Breast epithelium (tissue), 4 donors: Measurements from ENCODE around the gene PRDM10. TPM values are rescaled to one million over a fixed set of nuclear protein-coding genes. Genes with fewer than 3 reads are reported as not detected.

Experiments
- DNase-seq, 2 donors: peaks; one replicate each; pipeline ENCODE4 v3.0.0-alpha.2; 2019; ENCODE audit warnings: low spot score in 2 of 2
- H3K27ac ChIP-seq, 2 donors: fragments of 200-600 bp; sonication (generic) in 1 of 2; one replicate each; pipeline ENCODE4 v1.5.1; 2016 to 2019; ENCODE audit warnings: mild to moderate bottlenecking in 1 of 2
- H3K27me3 ChIP-seq, 2 donors: fragments of 200-600 bp; sonication (generic) in 1 of 2; one replicate each; pipeline versions ENCODE4 v1.5.1 to v1.6.0; 2017 to 2019; ENCODE audit warnings: control low read depth in 1 of 2, mild to moderate bottlenecking in 1 of 2
- H3K36me3 ChIP-seq: fragments of 200-600 bp; one replicate; pipeline ENCODE4 v1.5.1; 2019
- H3K4me1 ChIP-seq, 2 donors: fragments of 200-600 bp; sonication (generic); one replicate each; pipeline ENCODE4 v1.5.1; 2016 to 2019; ENCODE audit warnings: control low read depth in 1 of 2
- H3K4me3 ChIP-seq, 3 donors: fragments of 200-600 bp; sonication (generic); 1 replicate in 2 of 3; 2 replicates in 1 of 3; pipeline ENCODE4 v1.5.1; 2016 to 2019; ENCODE audit warnings: mild to moderate bottlenecking in 3 of 3, moderate library complexity in 2 of 3
- H3K9me3 ChIP-seq, 2 donors: fragments of 200-600 bp; sonication (generic) in 1 of 2; one replicate each; pipeline ENCODE4 v1.5.1; 2016 to 2019; ENCODE audit warnings: control low read depth in 1 of 2
- POLR2A ChIP-seq: fragments of 450-650 bp; IDR thresholded peaks from one replicate; pipeline ENCODE4 v1.6.1; 2016; ENCODE audit warnings: antibody characterized with exemption, mild to moderate bottlenecking, moderate library complexity
- POLR2AphosphoS5 ChIP-seq, 3 donors: sonication (generic); formaldehyde crosslinking; IDR thresholded peaks; one replicate each; pipeline ENCODE4 v1.6.1; 2017; ENCODE audit warnings: antibody characterized with exemption in 3 of 3
- intact Hi-C: fragments of 100-400 bp; cut with DNase I; formaldehyde crosslinking; loops from one replicate; pipeline ENCODE4 v1.15.1; 2023; ENCODE audit warnings: low total_unique reads
- total RNA-seq, 3 donors: library from RNA; depleted of rRNA; stranded (reverse); fragments of >200 nt; gene quantifications; one replicate each; pipeline ENCODE4 v1.1.0, GENCODE V29; 2016
- TF ChIP-seq, protein P1 (sequence below), 3 donors: fragments of 450-650 bp; IDR thresholded peaks; one replicate each; pipeline ENCODE4 v1.5.1; 2016 to 2017; ENCODE audit warnings: antibody characterized with exemption in 3 of 3, mild to moderate bottlenecking in 3 of 3, moderate library complexity in 3 of 3

The PRDM10 gene
- total RNA-seq, 3 donors from 2014 or later: 4.5 to 15.2 (median 10.8) TPM

GRCh38 chr11:129938764-129939163 is 63.9 kb downstream of the PRDM10 start:
- H3K36me3 ChIP-seq: no peaks in the 10 kb centered on the region
- TF ChIP-seq, protein P1, sequence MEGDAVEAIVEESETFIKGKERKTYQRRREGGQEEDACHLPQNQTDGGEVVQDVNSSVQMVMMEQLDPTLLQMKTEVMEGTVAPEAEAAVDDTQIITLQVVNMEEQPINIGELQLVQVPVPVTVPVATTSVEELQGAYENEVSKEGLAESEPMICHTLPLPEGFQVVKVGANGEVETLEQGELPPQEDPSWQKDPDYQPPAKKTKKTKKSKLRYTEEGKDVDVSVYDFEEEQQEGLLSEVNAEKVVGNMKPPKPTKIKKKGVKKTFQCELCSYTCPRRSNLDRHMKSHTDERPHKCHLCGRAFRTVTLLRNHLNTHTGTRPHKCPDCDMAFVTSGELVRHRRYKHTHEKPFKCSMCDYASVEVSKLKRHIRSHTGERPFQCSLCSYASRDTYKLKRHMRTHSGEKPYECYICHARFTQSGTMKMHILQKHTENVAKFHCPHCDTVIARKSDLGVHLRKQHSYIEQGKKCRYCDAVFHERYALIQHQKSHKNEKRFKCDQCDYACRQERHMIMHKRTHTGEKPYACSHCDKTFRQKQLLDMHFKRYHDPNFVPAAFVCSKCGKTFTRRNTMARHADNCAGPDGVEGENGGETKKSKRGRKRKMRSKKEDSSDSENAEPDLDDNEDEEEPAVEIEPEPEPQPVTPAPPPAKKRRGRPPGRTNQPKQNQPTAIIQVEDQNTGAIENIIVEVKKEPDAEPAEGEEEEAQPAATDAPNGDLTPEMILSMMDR (IDR thresholded peaks at IDR 0.05): no peak
- TF ChIP-seq POLR2A: no peak
- no peak for TF ChIP-seq POLR2AphosphoS5 (IDR thresholded peaks at IDR 0.05)
- DNase-seq: no peak

GRCh38 chr11:129937592-129938238 is 64.9 kb downstream of the PRDM10 start:
- Histone ChIP-seq H3K9me3 (no peaks in the 10 kb centered on the region), H3K36me3 (no peaks in the 10 kb centered on the region), H3K27me3 (no peaks in the 10 kb centered on the region), H3K4me1 (no peaks in the 10 kb centered on the region), H3K27ac (no peak overlapping the region), H3K4me3 (no peak overlapping the region)
- TF ChIP-seq, protein P1 (IDR thresholded peaks at IDR 0.05): no peak
- TF ChIP-seq POLR2A: no peak
- no peak for TF ChIP-seq POLR2AphosphoS5 (IDR thresholded peaks at IDR 0.05)
- DNase-seq: no peak
- intact Hi-C loops: no loop called here

More at GRCh38 chr11:129938764-129939163, 63.9 kb downstream of the PRDM10 start:
- Histone ChIP-seq H3K4me1 (no peaks in the 10 kb centered on the region), H3K9me3 (no peaks in the 10 kb centered on the region), H3K27ac (no peak overlapping the region), H3K27me3 (no peaks in the 10 kb centered on the region), H3K4me3 (no peak overlapping the region)
- intact Hi-C loops: no loop called here

- Histone ChIP-seq H3K27ac (no peak overlapping the region), H3K9me3 (no peaks in the 10 kb centered on the region), H3K27me3 (no peaks in the 10 kb centered on the region), H3K36me3 (no peaks in the 10 kb centered on the region), H3K4me1 (no peaks in the 10 kb centered on the region), H3K4me3 (no peak overlapping the region)
- DNase-seq: no peak
- intact Hi-C loops: no loop called here
- TF ChIP-seq POLR2A (no peak), POLR2AphosphoS5 (IDR thresholded peaks at IDR 0.05) (no peak)
- TF ChIP-seq, protein P1 (IDR thresholded peaks at IDR 0.05): no peak
These were observed 66.9 kb downstream of the PRDM10 start for GRCh38 chr11:129935723-129936122.

GRCh38 chr11:129933891-129934290 is 68.7 kb downstream of the PRDM10 start:
- Histone ChIP-seq H3K27ac (no peak overlapping the region), H3K9me3 (no peaks in the 10 kb centered on the region), H3K27me3 (no peaks in the 10 kb centered on the region), H3K4me1 (no peaks in the 10 kb centered on the region), H3K4me3 (no peak overlapping the region), H3K36me3 (no peaks in the 10 kb centered on the region)
- TF ChIP-seq, protein P1 (IDR thresholded peaks at IDR 0.05): no peak
- intact Hi-C loops: no loop called here
- no peak for DNase-seq

DNA sequence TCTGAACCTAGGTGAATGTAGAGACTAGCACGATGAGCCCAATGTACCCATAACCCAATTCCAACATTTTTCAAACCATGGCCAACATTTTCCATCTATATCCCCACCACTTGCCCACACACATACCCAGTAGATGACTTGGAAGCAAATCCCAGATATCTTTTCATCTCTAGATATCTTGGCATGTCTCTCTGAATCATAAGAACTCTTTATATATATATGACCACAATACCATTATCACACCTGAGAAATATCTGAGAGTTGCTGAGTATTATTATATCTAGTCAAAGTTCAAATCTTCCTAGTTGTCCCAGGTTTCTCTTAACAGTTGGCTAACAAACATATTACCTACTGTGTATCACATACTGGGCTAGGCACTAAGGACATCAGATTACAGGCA is 69.4 kb downstream of the PRDM10 start:
- no peaks in the 10 kb centered on the region for H3K9me3 ChIP-seq
- H3K27ac ChIP-seq: no peak overlapping the region
- H3K36me3 ChIP-seq: no peaks in the 10 kb centered on the region
- no peaks in the 10 kb centered on the region for H3K27me3 ChIP-seq
- no peak overlapping the region for H3K4me3 ChIP-seq
- intact Hi-C loops: no loop called here
- no peak for DNase-seq
- no peaks in the 10 kb centered on the region for H3K4me1 ChIP-seq
- no peak for TF ChIP-seq POLR2AphosphoS5 (IDR thresholded peaks at IDR 0.05)
- TF ChIP-seq, protein P1 (IDR thresholded peaks at IDR 0.05): no peak
- TF ChIP-seq POLR2A: no peak
